ENCODE data around the gene PRR35. TPM values are rescaled to one million over a fixed set of nuclear protein-coding genes. Genes with fewer than 3 reads are reported as not detected.

Gene PRR35
- total RNA-seq (not detected), polyA plus RNA-seq (not detected)
- long read RNA-seq, donor 1: 0 reads
- long read RNA-seq, donor 2: 0 reads
- long read RNA-seq, donor 3: 0 reads
- long read RNA-seq, donor 4: 0 reads
- long read RNA-seq, donor 5: 0 reads

DNA sequence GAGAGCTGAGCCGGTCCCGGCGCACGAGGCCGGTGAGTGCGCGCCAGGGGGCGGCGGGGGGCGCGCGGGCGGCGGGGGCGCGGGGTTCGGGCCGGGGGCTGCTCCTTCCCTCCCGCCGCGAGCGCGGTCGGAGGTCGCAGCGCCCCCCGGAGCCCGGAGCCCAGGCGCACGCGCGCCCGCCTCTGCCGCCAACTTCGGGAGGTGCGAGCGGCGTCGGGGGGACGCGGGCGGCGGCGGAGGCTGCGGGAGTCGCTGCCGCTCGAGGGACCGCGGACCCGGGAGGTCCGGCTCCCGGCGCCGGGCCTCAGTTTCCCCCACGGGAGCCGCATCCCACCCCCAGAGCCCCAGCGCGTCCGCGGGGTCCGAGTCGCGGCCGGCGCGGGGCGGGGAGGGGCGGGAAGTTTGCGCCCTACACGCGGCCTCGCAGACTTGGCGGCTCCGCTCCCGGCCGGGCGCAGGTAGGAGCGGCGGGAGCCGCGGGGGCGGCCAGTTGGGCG, at the start of gene PRR35:
PRR35 (plus strand) TSS at position 191 of the 497 bp plus-strand sequence. CDS start 2,901 bp downstream, outside the sequence.
- H3K4me1 ChIP-seq (ENCODE audit: control insufficient read depth in 5 of 5, insufficient read depth in 5 of 5, low read length in 5 of 5): peaks cover 0 to 14% (median 0%) of the 10 kb centered on the region in 5 donors
- no peak within 1 kb of the TSS for H3K27ac ChIP-seq (ENCODE audit: low read depth in 1 of 2, low read length in 1 of 2)
- H3K4me3 ChIP-seq: no peak within 1 kb of the TSS
- TF ChIP-seq, protein P1, sequence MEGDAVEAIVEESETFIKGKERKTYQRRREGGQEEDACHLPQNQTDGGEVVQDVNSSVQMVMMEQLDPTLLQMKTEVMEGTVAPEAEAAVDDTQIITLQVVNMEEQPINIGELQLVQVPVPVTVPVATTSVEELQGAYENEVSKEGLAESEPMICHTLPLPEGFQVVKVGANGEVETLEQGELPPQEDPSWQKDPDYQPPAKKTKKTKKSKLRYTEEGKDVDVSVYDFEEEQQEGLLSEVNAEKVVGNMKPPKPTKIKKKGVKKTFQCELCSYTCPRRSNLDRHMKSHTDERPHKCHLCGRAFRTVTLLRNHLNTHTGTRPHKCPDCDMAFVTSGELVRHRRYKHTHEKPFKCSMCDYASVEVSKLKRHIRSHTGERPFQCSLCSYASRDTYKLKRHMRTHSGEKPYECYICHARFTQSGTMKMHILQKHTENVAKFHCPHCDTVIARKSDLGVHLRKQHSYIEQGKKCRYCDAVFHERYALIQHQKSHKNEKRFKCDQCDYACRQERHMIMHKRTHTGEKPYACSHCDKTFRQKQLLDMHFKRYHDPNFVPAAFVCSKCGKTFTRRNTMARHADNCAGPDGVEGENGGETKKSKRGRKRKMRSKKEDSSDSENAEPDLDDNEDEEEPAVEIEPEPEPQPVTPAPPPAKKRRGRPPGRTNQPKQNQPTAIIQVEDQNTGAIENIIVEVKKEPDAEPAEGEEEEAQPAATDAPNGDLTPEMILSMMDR (IDR thresholded peaks at IDR 0.05; ENCODE audit: control extremely low read depth, extremely low read depth): no peak
- 1 to 2% methylated on average over 28 to 84 of the region's 84 CpGs for WGBS, 2 donors
- peaks cover 0 to 4% (median 0%) of the 10 kb centered on the region in 4 donors for H3K9me3 ChIP-seq (ENCODE audit: control insufficient read depth in 4 of 4, insufficient read depth in 3 of 4, low read length in 3 of 4)
- peaks cover 0 to 42% (median 14%) of the 10 kb centered on the region in 3 donors for H3K27me3 ChIP-seq (ENCODE audit: control insufficient read depth in 3 of 3, insufficient read depth in 3 of 3, low read length in 2 of 3)
- ATAC-seq (ENCODE audit: insufficient read depth, low FRiP score) (no peak), DNase-seq (no peak)
- no peaks in the 10 kb centered on the region for H3K36me3 ChIP-seq (ENCODE audit: control insufficient read depth in 4 of 4, insufficient read depth in 4 of 4, low read length in 4 of 4)
- no peak within 1 kb of the TSS for H3K9ac ChIP-seq (ENCODE audit: insufficient read depth in 1 of 2, low read length in 2 of 2)

DNA sequence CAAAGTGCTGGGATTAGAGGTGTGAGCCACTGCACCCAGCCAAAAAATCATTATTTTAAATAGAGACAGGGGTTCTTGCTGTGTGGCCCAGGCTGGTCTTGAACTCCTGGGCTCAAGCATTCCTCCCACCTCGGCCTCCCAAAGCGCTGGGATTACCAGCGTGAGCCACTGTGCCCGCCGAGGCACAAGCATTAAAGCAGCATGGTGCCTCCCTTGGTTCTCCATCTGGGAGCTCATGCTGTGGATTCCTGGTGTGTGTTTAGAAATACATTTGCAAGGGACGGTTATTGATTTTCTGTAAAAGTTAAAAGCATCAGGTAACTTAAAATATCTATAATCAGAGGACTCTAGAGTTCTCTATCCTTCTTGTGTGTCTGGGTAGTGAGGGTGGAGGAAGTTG, 47.4 kb upstream of the PRR35 start:
- Histone ChIP-seq H3K4me1 (ENCODE audit: control insufficient read depth in 5 of 5, insufficient read depth in 5 of 5, low read length in 5 of 5) (no peaks in the 10 kb centered on the region), H3K27me3 (ENCODE audit: control insufficient read depth in 3 of 3, insufficient read depth in 3 of 3, low read length in 2 of 3) (no peaks in the 10 kb centered on the region), H3K27ac (ENCODE audit: low read depth in 1 of 2, low read length in 1 of 2) (no peak overlapping the region), H3K36me3 (ENCODE audit: control insufficient read depth in 4 of 4, insufficient read depth in 4 of 4, low read length in 4 of 4) (peaks cover 0 to 24% (median 3%) of the 10 kb centered on the region in 4 donors), H3K4me3 (no peak overlapping the region), H3K9me3 (ENCODE audit: control insufficient read depth in 4 of 4, insufficient read depth in 3 of 4, low read length in 3 of 4) (peaks cover 0 to 2% (median 0%) of the 10 kb centered on the region in 4 donors), H3K9ac (ENCODE audit: insufficient read depth in 1 of 2, low read length in 2 of 2) (no peak overlapping the region)
- ATAC-seq (ENCODE audit: insufficient read depth, low FRiP score) (no peak), DNase-seq (no peak)
- WGBS, 2 donors: 93 to 99% methylated on average over 6 of the region's 6 CpGs
- TF ChIP-seq, protein P1 (IDR thresholded peaks at IDR 0.05; ENCODE audit: control extremely low read depth, extremely low read depth): no peak

DNA sequence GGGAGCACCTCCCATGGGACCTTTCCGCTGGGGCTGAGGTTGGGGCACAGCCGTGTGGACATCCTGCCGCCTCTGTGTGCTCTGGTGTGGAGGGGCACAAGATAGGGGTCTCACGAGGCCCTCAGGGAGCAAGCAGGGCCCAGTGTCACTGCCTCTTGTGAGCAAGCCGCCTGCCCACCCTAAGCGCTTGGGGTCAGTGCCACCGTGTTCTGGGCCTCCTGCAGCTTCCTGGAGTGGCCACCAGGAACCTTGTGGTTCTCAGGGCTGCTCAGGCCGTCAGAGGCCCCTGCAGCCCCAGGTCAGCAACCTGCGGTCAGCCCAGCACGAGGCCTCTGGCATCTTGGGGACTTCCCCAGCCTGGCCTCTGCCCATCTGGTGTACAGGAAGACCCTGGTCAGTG, 46.2 kb upstream of the PRR35 start:
- ATAC-seq (ENCODE audit: insufficient read depth, low FRiP score): no peak
- no peaks in the 10 kb centered on the region for H3K27me3 ChIP-seq (ENCODE audit: control insufficient read depth in 3 of 3, insufficient read depth in 3 of 3, low read length in 2 of 3)
- TF ChIP-seq, protein P1 (IDR thresholded peaks at IDR 0.05; ENCODE audit: control extremely low read depth, extremely low read depth): no peak
- peaks cover 0 to 26% (median 4%) of the 10 kb centered on the region in 4 donors for H3K36me3 ChIP-seq (ENCODE audit: control insufficient read depth in 4 of 4, insufficient read depth in 4 of 4, low read length in 4 of 4)
- H3K4me1 ChIP-seq (ENCODE audit: control insufficient read depth in 5 of 5, insufficient read depth in 5 of 5, low read length in 5 of 5): no peaks in the 10 kb centered on the region
- no peak overlapping the region for H3K9ac ChIP-seq (ENCODE audit: insufficient read depth in 1 of 2, low read length in 2 of 2)
- H3K4me3 ChIP-seq: no peak overlapping the region
- H3K9me3 ChIP-seq (ENCODE audit: control insufficient read depth in 4 of 4, insufficient read depth in 3 of 4, low read length in 3 of 4): no peaks in the 10 kb centered on the region
- WGBS, 2 donors: 86 to 93% methylated on average over 10 of the region's 10 CpGs
- no peak for DNase-seq
- H3K27ac ChIP-seq (ENCODE audit: low read depth in 1 of 2, low read length in 1 of 2): no peak overlapping the region

Measured in lung (tissue), 16 donors.